Thyroid gland (tissue), 4 donors: ENCODE data around the gene SERBP1.

Experiments
- CTCF ChIP-seq, 6 experiments: fragments of 200-600 bp in 3 of 6; fragments of 450-650 bp in 3 of 6; sonication (generic) in 3 of 6; IDR thresholded peaks; one replicate each; pipeline ENCODE4 v1.5.1; 2016 to 2019; ENCODE audit warnings: antibody characterized with exemption in 6 of 6, mild to moderate bottlenecking in 2 of 6, inconsistent platforms in 1 of 6, moderate library complexity in 1 of 6
- POLR2A ChIP-seq, 2 donors: fragments of 450-650 bp; IDR thresholded peaks; one replicate each; pipeline ENCODE4 v1.6.1; 2017; ENCODE audit warnings: antibody characterized with exemption in 2 of 2, mild to moderate bottlenecking in 2 of 2, moderate library complexity in 1 of 2

- TF ChIP-seq CTCF (IDR thresholded peaks at IDR 0.05), result no peak
- TF ChIP-seq POLR2A (IDR thresholded peaks at IDR 0.05), result no peak
Observed at GRCh38 chr1:67463298-67463955, 33.2 kb upstream of the SERBP1 start.
